ENCODE measurements around the gene NCAM2. TPM values are rescaled to one million over a fixed set of nuclear protein-coding genes. Genes with fewer than 3 reads are reported as not detected.

The NCAM2 gene
- total and polyA plus RNA-seq, 3 experiments from 2014 or later = not detected

DNA sequence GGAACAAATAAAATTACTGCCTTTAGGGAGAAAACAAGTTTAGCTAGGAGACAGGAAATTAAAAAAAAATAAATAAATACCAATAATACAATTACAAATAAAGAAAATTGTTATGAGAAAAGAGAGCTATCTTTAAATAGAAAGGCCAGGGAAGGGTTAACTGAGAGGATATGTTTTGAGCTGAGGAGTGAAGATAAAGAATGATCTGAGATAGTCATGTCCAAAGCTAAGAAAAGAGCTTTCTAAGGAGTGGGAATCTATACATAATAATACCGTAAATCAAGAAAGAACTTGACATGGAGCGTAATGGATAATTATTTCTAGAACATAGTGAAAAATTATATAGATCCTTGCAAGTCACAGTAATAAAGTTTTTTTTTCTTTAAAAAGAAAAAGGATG is 176.5 kb downstream of the NCAM2 start:
- Mint-ChIP-seq H3K9me3 (peaks cover 0 to 9% (median 1%) of the 10 kb centered on the region in 5 donors), H3K36me3 (no peaks in the 10 kb centered on the region), H3K4me3 (no peak overlapping the region), H3K27ac (no peak overlapping the region), H3K27me3 (no peaks in the 10 kb centered on the region), H3K4me1 (peaks cover 0 to 5% (median 0%) of the 10 kb centered on the region in 3 donors)
- Histone ChIP-seq H3K36me3 (ENCODE audit: insufficient read depth, low read length) (no peaks in the 10 kb centered on the region), H3K27me3 (ENCODE audit: insufficient read depth, low read length, poor library complexity, severe bottlenecking) (no peaks in the 10 kb centered on the region), H3K9me3 (ENCODE audit: low read length) (no peaks in the 10 kb centered on the region), H3K4me3 (ENCODE audit: low read length) (no peak overlapping the region), H3K27ac (ENCODE audit: low read depth, low read length) (no peak overlapping the region), H3K4me1 (ENCODE audit: insufficient read depth, low read length) (no peaks in the 10 kb centered on the region)
- ChIA-PET CTCF (no interaction called here), POLR2A (no interaction called here)
- DNase-seq = no peak

GRCh38 chr21:21175798-21176334 is 177.7 kb downstream of the NCAM2 start:
- Mint-ChIP-seq H3K9me3 (peaks cover 0 to 9% (median 1%) of the 10 kb centered on the region in 5 donors), H3K27me3 (no peaks in the 10 kb centered on the region), H3K27ac (no peak overlapping the region), H3K4me1 (peaks cover 0 to 5% (median 0%) of the 10 kb centered on the region in 3 donors), H3K4me3 (no peak overlapping the region), H3K36me3 (no peaks in the 10 kb centered on the region)
- Histone ChIP-seq H3K27me3 (ENCODE audit: insufficient read depth, low read length, poor library complexity, severe bottlenecking) (no peaks in the 10 kb centered on the region), H3K36me3 (ENCODE audit: insufficient read depth, low read length) (no peaks in the 10 kb centered on the region), H3K9me3 (ENCODE audit: low read length) (no peaks in the 10 kb centered on the region), H3K4me3 (ENCODE audit: low read length) (no peak overlapping the region), H3K4me1 (ENCODE audit: insufficient read depth, low read length) (no peaks in the 10 kb centered on the region), H3K27ac (ENCODE audit: low read depth, low read length) (no peak overlapping the region)
- POLR2A ChIA-PET = no interaction called here
- CTCF ChIA-PET = no interaction called here
- no peak for DNase-seq

DNA sequence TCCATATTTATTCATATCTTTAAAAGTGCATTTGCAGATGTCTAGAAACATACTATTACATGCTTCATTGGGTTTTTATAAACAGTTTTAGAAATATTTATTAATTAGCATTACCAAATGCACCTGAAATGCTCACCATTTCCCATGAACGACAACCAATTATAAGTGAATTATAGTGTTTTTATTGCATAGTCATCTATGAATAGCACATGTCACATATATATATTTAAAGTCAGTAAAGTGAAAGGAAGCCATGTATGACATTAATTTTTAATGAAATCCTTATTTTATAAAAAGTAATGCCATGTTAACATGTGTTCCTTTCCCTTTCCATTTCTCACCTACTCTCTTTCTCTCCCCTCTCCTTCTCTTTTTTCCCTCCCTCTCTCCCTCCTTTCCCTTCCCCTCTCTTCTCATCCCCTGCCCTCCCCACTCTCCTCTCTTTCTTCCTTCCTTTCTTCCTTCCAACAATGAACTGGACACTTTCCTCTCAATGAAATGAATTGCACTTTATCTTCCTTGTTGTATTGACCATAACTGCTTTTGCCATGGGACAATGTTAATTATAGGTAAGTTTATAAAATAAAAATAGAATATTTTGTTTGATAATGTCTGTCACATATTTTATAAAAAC is 179.3 kb downstream of the NCAM2 start:
- H3K27me3 ChIP-seq (ENCODE audit: insufficient read depth, low read length, poor library complexity, severe bottlenecking) = no peaks in the 10 kb centered on the region
- Mint-ChIP-seq H3K27me3 (peaks cover 0 to 1% of the 10 kb centered on the region in 2 donors), H3K4me3 (no peak overlapping the region), H3K36me3 (no peaks in the 10 kb centered on the region), H3K9me3 (peaks cover 0 to 9% (median 4%) of the 10 kb centered on the region in 5 donors), H3K4me1 (peaks cover 0 to 5% (median 0%) of the 10 kb centered on the region in 3 donors), H3K27ac (no peak overlapping the region)
- no peaks in the 10 kb centered on the region for H3K36me3 ChIP-seq (ENCODE audit: insufficient read depth, low read length)
- no peak for DNase-seq
- H3K4me3 ChIP-seq (ENCODE audit: low read length) = no peak overlapping the region
- no peaks in the 10 kb centered on the region for H3K4me1 ChIP-seq (ENCODE audit: insufficient read depth, low read length)
- no peak overlapping the region for H3K27ac ChIP-seq (ENCODE audit: low read depth, low read length)
- ChIA-PET POLR2A (no interaction called here), CTCF (no interaction called here)
- H3K9me3 ChIP-seq (ENCODE audit: low read length) = no peaks in the 10 kb centered on the region

GRCh38 chr21:21179619-21180298 is 181.6 kb downstream of the NCAM2 start:
- H3K4me1 ChIP-seq (ENCODE audit: insufficient read depth, low read length) = no peaks in the 10 kb centered on the region
- DNase-seq = no peak
- no peaks in the 10 kb centered on the region for H3K36me3 Mint-ChIP-seq
- peaks cover 0 to 11% (median 4%) of the 10 kb centered on the region in 5 donors for H3K9me3 Mint-ChIP-seq
- no peaks in the 10 kb centered on the region for H3K36me3 ChIP-seq (ENCODE audit: insufficient read depth, low read length)
- no peak overlapping the region for H3K27ac ChIP-seq (ENCODE audit: low read depth, low read length)
- peaks cover 0 to 5% (median 0%) of the 10 kb centered on the region in 3 donors for H3K4me1 Mint-ChIP-seq
- CTCF ChIA-PET = no interaction called here
- H3K27ac Mint-ChIP-seq = no peak overlapping the region
- POLR2A ChIA-PET = no interaction called here
- H3K27me3 Mint-ChIP-seq = peaks cover 0 to 1% of the 10 kb centered on the region in 2 donors
- H3K27me3 ChIP-seq (ENCODE audit: insufficient read depth, low read length, poor library complexity, severe bottlenecking) = no peaks in the 10 kb centered on the region
- H3K4me3 Mint-ChIP-seq = no peak overlapping the region
- H3K4me3 ChIP-seq (ENCODE audit: low read length) = no peak overlapping the region
- H3K9me3 ChIP-seq (ENCODE audit: low read length) = no peaks in the 10 kb centered on the region

DNA sequence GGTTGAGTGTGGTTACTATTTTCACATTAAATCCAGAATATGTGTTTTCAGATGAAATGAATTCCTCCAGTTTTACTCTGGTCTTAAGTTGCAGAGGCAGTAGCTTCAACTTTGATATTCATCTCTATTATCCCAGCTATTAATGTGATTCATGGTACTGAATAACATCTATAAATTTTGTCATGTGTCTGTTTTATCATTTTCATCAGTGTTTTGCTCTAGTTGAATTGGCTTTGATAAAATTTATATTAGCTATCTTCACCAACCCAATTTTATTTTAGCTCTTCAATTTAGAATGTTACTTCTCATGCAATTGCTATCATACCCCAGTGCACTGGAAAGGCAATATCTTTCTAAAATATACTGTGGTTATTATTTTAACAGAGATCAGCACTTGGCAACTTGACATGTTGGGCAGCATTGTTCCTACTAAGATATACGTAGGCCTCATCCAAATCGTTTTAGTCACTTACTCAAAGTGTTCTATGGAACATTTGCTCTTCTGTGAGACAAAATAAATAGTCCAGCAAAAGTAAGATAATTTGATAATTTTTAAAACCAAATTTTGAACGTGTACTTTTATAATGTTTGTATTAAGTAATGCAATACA is 184.3 kb downstream of the NCAM2 start:
- DNase-seq = no peak
- Mint-ChIP-seq H3K27me3 (peaks cover 0 to 1% of the 10 kb centered on the region in 2 donors), H3K27ac (no peak overlapping the region), H3K4me3 (no peak overlapping the region), H3K4me1 (no peaks in the 10 kb centered on the region), H3K9me3 (peaks cover 0 to 7% (median 4%) of the 10 kb centered on the region in 5 donors), H3K36me3 (no peaks in the 10 kb centered on the region)
- Histone ChIP-seq H3K27ac (ENCODE audit: low read depth, low read length) (no peak overlapping the region), H3K4me3 (ENCODE audit: low read length) (no peak overlapping the region), H3K4me1 (ENCODE audit: insufficient read depth, low read length) (no peaks in the 10 kb centered on the region), H3K27me3 (ENCODE audit: insufficient read depth, low read length, poor library complexity, severe bottlenecking) (no peaks in the 10 kb centered on the region), H3K36me3 (ENCODE audit: insufficient read depth, low read length) (no peaks in the 10 kb centered on the region), H3K9me3 (ENCODE audit: low read length) (no peaks in the 10 kb centered on the region)
- POLR2A ChIA-PET = no interaction called here
- CTCF ChIA-PET = no interaction called here

DNA sequence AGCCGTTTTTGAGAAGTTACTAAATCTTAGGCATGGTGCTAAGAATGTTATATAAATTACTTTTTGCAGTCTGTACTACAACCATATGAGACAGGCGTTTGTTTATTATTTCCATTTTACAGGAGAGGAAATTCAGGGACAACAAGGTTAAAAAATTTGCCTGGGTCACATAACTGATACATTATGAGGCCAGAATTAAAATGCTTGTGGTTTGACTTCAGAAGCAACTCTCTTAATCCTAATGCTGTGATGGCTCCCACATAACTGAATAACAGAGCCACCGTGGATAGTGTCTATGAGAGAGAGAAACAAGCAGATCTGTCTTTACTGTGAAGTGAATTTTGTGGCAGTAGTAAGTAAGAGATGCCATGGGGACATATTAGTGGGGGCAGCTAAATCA is 184.9 kb downstream of the NCAM2 start:
- Mint-ChIP-seq H3K36me3 (no peaks in the 10 kb centered on the region), H3K4me3 (no peak overlapping the region), H3K27ac (no peak overlapping the region), H3K4me1 (no peaks in the 10 kb centered on the region), H3K27me3 (peaks cover 0 to 1% of the 10 kb centered on the region in 2 donors), H3K9me3 (peaks cover 0 to 7% (median 4%) of the 10 kb centered on the region in 5 donors)
- no peak overlapping the region for H3K27ac ChIP-seq (ENCODE audit: low read depth, low read length)
- CTCF ChIA-PET = no interaction called here
- POLR2A ChIA-PET = no interaction called here
- no peak overlapping the region for H3K4me3 ChIP-seq (ENCODE audit: low read length)
- H3K9me3 ChIP-seq (ENCODE audit: low read length) = no peaks in the 10 kb centered on the region
- no peaks in the 10 kb centered on the region for H3K36me3 ChIP-seq (ENCODE audit: insufficient read depth, low read length)
- DNase-seq = no peak
- H3K27me3 ChIP-seq (ENCODE audit: insufficient read depth, low read length, poor library complexity, severe bottlenecking) = no peaks in the 10 kb centered on the region
- H3K4me1 ChIP-seq (ENCODE audit: insufficient read depth, low read length) = no peaks in the 10 kb centered on the region

GRCh38 chr21:21184771-21185528 is 186.7 kb downstream of the NCAM2 start:
- Histone ChIP-seq H3K27me3 (ENCODE audit: insufficient read depth, low read length, poor library complexity, severe bottlenecking) (no peaks in the 10 kb centered on the region), H3K4me1 (ENCODE audit: insufficient read depth, low read length) (no peaks in the 10 kb centered on the region), H3K27ac (ENCODE audit: low read depth, low read length) (no peak overlapping the region), H3K4me3 (ENCODE audit: low read length) (no peak overlapping the region), H3K9me3 (ENCODE audit: low read length) (no peaks in the 10 kb centered on the region), H3K36me3 (ENCODE audit: insufficient read depth, low read length) (no peaks in the 10 kb centered on the region)
- Mint-ChIP-seq H3K27me3 (peaks cover 0 to 1% of the 10 kb centered on the region in 2 donors), H3K27ac (no peak overlapping the region), H3K4me3 (no peak overlapping the region), H3K9me3 (peaks cover 0 to 7% (median 4%) of the 10 kb centered on the region in 5 donors), H3K4me1 (no peaks in the 10 kb centered on the region), H3K36me3 (no peaks in the 10 kb centered on the region)
- no peak for DNase-seq
- ChIA-PET POLR2A (no interaction called here), CTCF (no interaction called here)

DNA sequence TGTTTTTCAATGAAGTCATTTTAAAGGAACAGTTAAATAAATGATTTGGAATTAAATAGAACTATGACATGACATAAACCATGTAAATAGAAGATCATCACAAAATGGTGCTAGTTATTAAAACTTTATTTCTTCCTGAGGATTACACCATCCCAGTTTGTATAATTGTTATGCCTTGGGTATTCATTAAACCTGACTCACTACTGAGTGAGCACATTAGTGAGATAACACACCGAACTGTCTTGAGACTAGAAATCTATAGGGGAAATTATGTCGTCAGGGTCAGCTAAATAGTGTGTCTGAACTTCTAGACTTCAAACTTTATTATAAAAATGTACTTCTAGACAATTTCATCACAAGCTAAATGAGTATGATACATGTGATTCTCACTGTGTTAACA is 189.4 kb downstream of the NCAM2 start:
- no peak for DNase-seq
- Mint-ChIP-seq H3K27ac (no peak overlapping the region), H3K36me3 (no peaks in the 10 kb centered on the region), H3K9me3 (peaks cover 0 to 13% (median 3%) of the 10 kb centered on the region in 5 donors), H3K4me1 (no peaks in the 10 kb centered on the region), H3K4me3 (no peak overlapping the region), H3K27me3 (no peaks in the 10 kb centered on the region)
- no peaks in the 10 kb centered on the region for H3K27me3 ChIP-seq (ENCODE audit: insufficient read depth, low read length, poor library complexity, severe bottlenecking)
- ChIA-PET POLR2A (no interaction called here), CTCF (no interaction called here)
- H3K27ac ChIP-seq (ENCODE audit: low read depth, low read length) = no peak overlapping the region
- H3K9me3 ChIP-seq (ENCODE audit: low read length) = no peaks in the 10 kb centered on the region
- H3K36me3 ChIP-seq (ENCODE audit: insufficient read depth, low read length) = no peaks in the 10 kb centered on the region
- H3K4me1 ChIP-seq (ENCODE audit: insufficient read depth, low read length) = no peaks in the 10 kb centered on the region
- no peak overlapping the region for H3K4me3 ChIP-seq (ENCODE audit: low read length)
